Measurements from ENCODE around the gene SLC66A1.
A peak's percentile ranks its signal among the peaks of the same experiment; 100 is the strongest.

The SLC66A1 gene

GRCh38 chr1:19343617-19344350 lies 31.7 kb downstream of the SLC66A1 start:
- no peak for DNase-seq (ENCODE audit: low read depth)

- DNase-seq (ENCODE audit: low read depth), result peak; percentile 23
Observed at GRCh38 chr1:19344372-19344810, 32.3 kb downstream of the SLC66A1 start.

- no peak for DNase-seq (ENCODE audit: low read depth)
Observed at GRCh38 chr1:19344831-19345230, 32.7 kb downstream of the SLC66A1 start.

GRCh38 chr1:19345391-19345790 lies 33.3 kb downstream of the SLC66A1 start:
- DNase-seq (ENCODE audit: low read depth), result no peak

GRCh38 chr1:19346026-19346425 lies 33.9 kb downstream of the SLC66A1 start:
- no peak for DNase-seq (ENCODE audit: low read depth)

GRCh38 chr1:19347533-19348172 lies 35.5 kb downstream of the SLC66A1 start:
- DNase-seq (ENCODE audit: low read depth), result no peak

- DNase-seq (ENCODE audit: low read depth), result no peak
Observed at GRCh38 chr1:19348441-19349198, 36.5 kb downstream of the SLC66A1 start.

- no peak for DNase-seq (ENCODE audit: low read depth)
Observed at GRCh38 chr1:19349999-19350398, 37.9 kb downstream of the SLC66A1 start.

GRCh38 chr1:19350566-19350965 lies 38.4 kb downstream of the SLC66A1 start:
- no peak for DNase-seq (ENCODE audit: low read depth)

- DNase-seq (ENCODE audit: low read depth), result no peak
Observed at GRCh38 chr1:19351873-19352272, 39.7 kb downstream of the SLC66A1 start.

- no peak for DNase-seq (ENCODE audit: low read depth)
Observed at GRCh38 chr1:19352839-19353238, 40.7 kb downstream of the SLC66A1 start.

- no peak for DNase-seq (ENCODE audit: low read depth)
Observed at GRCh38 chr1:19353596-19353995, 41.5 kb downstream of the SLC66A1 start.

- no peak for DNase-seq (ENCODE audit: low read depth)
Observed at GRCh38 chr1:19354531-19354981, 42.4 kb downstream of the SLC66A1 start.

- no peak for DNase-seq (ENCODE audit: low read depth)
Observed at GRCh38 chr1:19356266-19356665, 44.1 kb downstream of the SLC66A1 start.

GRCh38 chr1:19357299-19357986 lies 45.3 kb downstream of the SLC66A1 start:
- no peak for DNase-seq (ENCODE audit: low read depth)

GRCh38 chr1:19358710-19359109 lies 46.6 kb downstream of the SLC66A1 start:
- DNase-seq (ENCODE audit: low read depth), result no peak

- no peak for DNase-seq (ENCODE audit: low read depth)
Observed at GRCh38 chr1:19359357-19359756, 47.2 kb downstream of the SLC66A1 start.

GRCh38 chr1:19360016-19360415 lies 47.9 kb downstream of the SLC66A1 start:
- no peak for DNase-seq (ENCODE audit: low read depth)

GRCh38 chr1:19360432-19360831 lies 48.3 kb downstream of the SLC66A1 start:
- DNase-seq (ENCODE audit: low read depth), result no peak

- DNase-seq (ENCODE audit: low read depth), result no peak
Observed at GRCh38 chr1:19360843-19361610, 48.9 kb downstream of the SLC66A1 start.

- DNase-seq (ENCODE audit: low read depth), result no peak
Observed at GRCh38 chr1:19361611-19362147, 49.6 kb downstream of the SLC66A1 start.

All from fibroblast of the conjunctiva (primary cell).